HG03558 (cell line): ENCODE results near the gene NSA2.
"Not testable (repeated sequence)": the region's sequence is repeated elsewhere in the genome, so short reads cannot be mapped to it uniquely, and the experiment has no call there.

Experiments
- ATAC-seq: cut with Tn5 transposase; IDR thresholded peaks from one replicate; pipeline ENCODE4 v1.9.1; 2021; ENCODE audit warnings: moderate number of reproducible peaks; ENCODE audit not compliant: unreplicated experiment; ENCODE audit errors: extremely low read depth

NSA2 gene

GRCh38 chr5:74766849-74767578 is at the start of gene NSA2, which contains the start of gene GFM2:
NSA2 (plus strand) TSS chr5:74767249; CDS start chr5:74767361, 112 bp downstream.
GFM2 (minus strand) TSS chr5:74767117; CDS start chr5:74763742, 3,375 bp downstream.
- peak; percentile 72 for ATAC-seq

GRCh38 chr5:74717596-74717995 is 49.5 kb upstream of the NSA2 start:
- no peak for ATAC-seq

GRCh38 chr5:74722271-74722670 is 44.8 kb upstream of the NSA2 start:
- ATAC-seq = no peak

GRCh38 chr5:74725331-74725730 is 41.7 kb upstream of the NSA2 start:
- ATAC-seq = no peak

GRCh38 chr5:74736759-74737158 is 30.3 kb upstream of the NSA2 start:
- ATAC-seq = no peak

GRCh38 chr5:74738406-74738805 is 28.6 kb upstream of the NSA2 start:
- ATAC-seq = no peak

GRCh38 chr5:74748742-74749141 is 18.3 kb upstream of the NSA2 start:
- ATAC-seq = not testable (repeated sequence)

- no peak for ATAC-seq
These were observed 5.8 kb upstream of the NSA2 start for GRCh38 chr5:74761241-74761640.

GRCh38 chr5:74762599-74762998 is 4.5 kb upstream of the NSA2 start:
- ATAC-seq = no peak

- ATAC-seq = no peak
These were observed 3.5 kb upstream of the NSA2 start for GRCh38 chr5:74763504-74763903.

GRCh38 chr5:74765201-74765600 is 1.8 kb upstream of the NSA2 start:
- no peak for ATAC-seq

GRCh38 chr5:74765929-74766328 is 1.1 kb upstream of the NSA2 start:
- no peak for ATAC-seq

GRCh38 chr5:74766418-74766848 is 616 bp upstream of the NSA2 start:
- peak; percentile 22 for ATAC-seq

- no peak for ATAC-seq
These were observed 497 bp downstream of the NSA2 start for GRCh38 chr5:74767579-74767913.

- ATAC-seq = no peak
These were observed 5.3 kb downstream of the NSA2 start for GRCh38 chr5:74772359-74772758.

GRCh38 chr5:74778609-74779008 is 11.6 kb downstream of the NSA2 start:
- no peak for ATAC-seq

- ATAC-seq = no peak
These were observed 19.8 kb downstream of the NSA2 start for GRCh38 chr5:74786851-74787250.

- no peak for ATAC-seq
These were observed 20.4 kb downstream of the NSA2 start for GRCh38 chr5:74787424-74787823.

- not testable (repeated sequence) for ATAC-seq
These were observed 24.6 kb downstream of the NSA2 start for GRCh38 chr5:74791669-74792068.

- no peak for ATAC-seq
These were observed 32.2 kb downstream of the NSA2 start for GRCh38 chr5:74798977-74799911.

GRCh38 chr5:74801197-74801596 is 34.1 kb downstream of the NSA2 start:
- ATAC-seq = no peak
